Peyer's patch (tissue), 4 donors: Measurements from ENCODE around the gene HCCS. TPM values are rescaled to one million over a fixed set of nuclear protein-coding genes. Genes with fewer than 3 reads are reported as not detected.

Source experiments
- DNase-seq, 3 donors: peaks; one replicate each; pipeline ENCODE4 v3.0.0-alpha.2; 2017 to 2019
- H3K27ac ChIP-seq, 4 donors: fragments of 200-600 bp; sonication (generic); one replicate each; pipeline ENCODE4 v1.5.1; 2016 to 2019
- H3K27me3 ChIP-seq, 2 donors: fragments of 200-600 bp; sonication (generic); one replicate each; pipeline ENCODE4 v1.5.1; 2019
- H3K36me3 ChIP-seq, 3 donors: fragments of 200-600 bp; sonication (generic); one replicate each; pipeline ENCODE4 v1.5.1; 2016 to 2019
- H3K4me1 ChIP-seq, 4 donors: fragments of 200-600 bp; sonication (generic); one replicate each; pipeline ENCODE4 v1.5.1; 2016 to 2019
- H3K4me3 ChIP-seq, 4 donors: fragments of 200-600 bp; sonication (generic); 1 replicate in 3 of 4; 2 replicates in 1 of 4; pipeline ENCODE4 v1.5.1; 2016 to 2019; ENCODE audit warnings: mild to moderate bottlenecking in 1 of 4
- H3K9me3 ChIP-seq, 4 donors: fragments of 200-600 bp; sonication (generic); one replicate each; pipeline ENCODE4 v1.5.1; 2016 to 2019; ENCODE audit warnings: mild to moderate bottlenecking in 1 of 4
- CTCF ChIP-seq, 6 experiments: fragments of 450-650 bp in 4 of 6; fragments of 200-600 bp in 2 of 6; sonication (generic) in 1 of 6; IDR thresholded peaks; one replicate each; pipeline ENCODE4 v1.5.1; 2017 to 2019; ENCODE audit warnings: antibody characterized with exemption in 6 of 6, mild to moderate bottlenecking in 3 of 6, moderate library complexity in 1 of 6
- POLR2A ChIP-seq, 2 donors: fragments of 450-650 bp; IDR thresholded peaks; one replicate each; pipeline ENCODE4 v1.5.1; 2017; ENCODE audit warnings: antibody characterized with exemption in 2 of 2, mild to moderate bottlenecking in 2 of 2, moderate library complexity in 2 of 2
- total RNA-seq, 4 donors: library from RNA; depleted of rRNA; stranded (reverse); fragments of >200 nt; gene quantifications; one replicate each; pipeline ENCODE4 v1.1.0, GENCODE V29; 2016

Gene HCCS
- total RNA-seq, 4 donors from 2014 or later: 5.8 to 17.0 (median 10.4) TPM

DNA sequence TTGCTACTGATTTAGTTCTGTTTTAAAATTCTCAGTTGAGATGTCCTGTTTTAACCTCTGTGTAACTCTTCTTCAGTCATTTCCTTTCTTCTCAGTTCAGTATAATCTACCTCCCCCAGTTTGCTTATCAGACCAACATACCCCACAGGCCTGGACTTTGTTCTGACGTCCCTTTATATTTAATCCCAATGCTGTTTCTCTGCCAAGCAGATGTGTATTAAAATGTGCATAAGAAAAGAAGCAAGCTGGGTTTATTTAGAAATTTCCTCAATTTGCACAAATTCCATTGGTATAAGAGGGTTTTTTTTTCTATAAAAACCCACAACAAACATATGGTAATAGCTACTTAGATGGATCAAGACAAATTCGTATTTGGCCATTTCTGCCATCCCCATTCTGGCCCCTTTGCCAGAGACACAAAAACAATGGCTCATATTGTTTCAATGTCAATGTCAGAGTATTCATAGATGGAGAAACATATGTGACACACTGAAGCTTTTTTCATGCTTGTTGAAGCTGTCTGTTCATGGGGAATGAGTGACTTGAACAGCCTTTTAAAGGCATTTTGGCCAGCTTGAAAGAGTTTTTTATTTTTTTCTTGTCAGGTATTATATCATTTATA lies 24.5 kb downstream of the HCCS start:
- H3K36me3 ChIP-seq: no peaks in the 10 kb centered on the region
- no peaks in the 10 kb centered on the region for H3K4me1 ChIP-seq
- no peak overlapping the region for H3K4me3 ChIP-seq
- no peak for TF ChIP-seq POLR2A (IDR thresholded peaks at IDR 0.05)
- TF ChIP-seq CTCF (IDR thresholded peaks at IDR 0.05): no peak
- H3K27ac ChIP-seq: no peak overlapping the region
- no peaks in the 10 kb centered on the region for H3K9me3 ChIP-seq
- no peaks in the 10 kb centered on the region for H3K27me3 ChIP-seq
- DNase-seq: no peak

GRCh38 chrX:11137543-11138139 lies 26.5 kb downstream of the HCCS start:
- DNase-seq: no peak
- Histone ChIP-seq H3K27me3 (no peaks in the 10 kb centered on the region), H3K4me1 (no peaks in the 10 kb centered on the region), H3K9me3 (no peaks in the 10 kb centered on the region), H3K4me3 (no peak overlapping the region), H3K36me3 (no peaks in the 10 kb centered on the region), H3K27ac (no peak overlapping the region)
- peak; percentile 57 to 72 (median 62) for TF ChIP-seq CTCF (IDR thresholded peaks at IDR 0.05)
- no peak for TF ChIP-seq POLR2A (IDR thresholded peaks at IDR 0.05)

DNA sequence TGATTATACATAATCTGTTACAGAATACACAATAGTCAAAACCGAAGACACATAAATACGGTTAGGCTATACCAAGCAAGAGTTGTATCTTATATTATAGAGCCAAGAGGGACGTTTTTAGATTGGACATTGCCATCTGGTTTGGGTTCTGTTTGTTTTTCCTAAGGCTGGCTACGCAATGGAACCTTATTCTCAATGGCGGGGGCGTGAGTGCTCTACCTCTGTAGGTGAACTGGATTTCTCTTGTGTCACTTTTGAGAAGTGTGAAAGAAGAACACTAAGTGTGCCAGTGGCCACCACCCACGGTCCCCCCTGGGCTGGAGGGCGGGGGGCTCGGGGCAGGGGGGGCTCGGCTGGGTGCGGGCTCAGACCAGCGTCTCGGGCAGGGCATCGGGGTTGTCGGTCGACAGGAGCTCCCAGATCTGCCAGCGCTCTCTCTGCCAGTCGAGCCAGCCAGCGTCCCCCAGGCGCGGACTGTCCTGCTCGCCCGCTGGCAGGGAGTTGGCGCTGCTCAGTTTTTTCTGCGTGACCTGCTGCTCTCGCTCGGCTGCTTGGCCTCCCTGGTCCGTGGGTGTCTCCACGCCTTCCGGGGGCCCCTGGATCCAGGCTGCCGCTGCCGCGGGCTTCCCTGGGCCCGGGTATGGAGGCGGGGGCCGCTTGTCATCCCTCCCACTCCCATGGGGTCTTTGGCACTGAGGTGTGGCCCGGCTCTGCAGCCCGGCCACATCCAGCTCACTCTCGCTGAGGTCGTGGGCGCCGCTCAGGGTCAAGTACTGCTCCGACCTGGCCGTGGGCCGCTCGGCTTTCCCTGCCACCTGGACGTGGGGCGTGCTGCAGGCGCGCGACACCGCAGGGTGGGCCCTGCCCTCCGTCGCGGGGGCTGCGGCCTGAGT lies 27.6 kb downstream of the HCCS start:
- Histone ChIP-seq H3K4me1 (no peaks in the 10 kb centered on the region), H3K4me3 (no peak overlapping the region)
- TF ChIP-seq POLR2A (IDR thresholded peaks at IDR 0.05): no peak
- no peak for TF ChIP-seq CTCF (IDR thresholded peaks at IDR 0.05)

GRCh38 chrX:11143931-11144678 lies 33.0 kb downstream of the HCCS start:
- Histone ChIP-seq H3K9me3 (no peaks in the 10 kb centered on the region), H3K36me3 (no peaks in the 10 kb centered on the region), H3K4me3 (no peak overlapping the region), H3K4me1 (no peaks in the 10 kb centered on the region), H3K27ac (no peak overlapping the region), H3K27me3 (no peaks in the 10 kb centered on the region)
- peak in 2 of 3 donors; percentile 62 to 80 for DNase-seq
- TF ChIP-seq POLR2A (IDR thresholded peaks at IDR 0.05) (no peak), CTCF (IDR thresholded peaks at IDR 0.05) (peak; percentile 32 to 74 (median 58))

More for the DNA sequence above, 27.6 kb downstream of the HCCS start:
- Histone ChIP-seq H3K27me3 (no peaks in the 10 kb centered on the region), H3K9me3 (no peaks in the 10 kb centered on the region), H3K36me3 (no peaks in the 10 kb centered on the region), H3K27ac (no peak overlapping the region)
- DNase-seq: no peak

- no peak overlapping the region for H3K27ac ChIP-seq
- H3K36me3 ChIP-seq: no peaks in the 10 kb centered on the region
- H3K9me3 ChIP-seq: no peaks in the 10 kb centered on the region
- H3K4me1 ChIP-seq: no peaks in the 10 kb centered on the region
- no peaks in the 10 kb centered on the region for H3K27me3 ChIP-seq
- no peak for DNase-seq
- TF ChIP-seq CTCF (IDR thresholded peaks at IDR 0.05) (no peak), POLR2A (IDR thresholded peaks at IDR 0.05) (no peak)
- no peak overlapping the region for H3K4me3 ChIP-seq
Observed at GRCh38 chrX:11146411-11146810, 35.3 kb downstream of the HCCS start.
